Stimulated activated CD8-positive, alpha-beta memory T cell treated with anti-CD3 and anti-CD28 coated beads, Interleukin-12 subunit alpha, Interleukin-12 subunit beta, amount 100 ng/mL, for 4 hours (primary cell): ENCODE measurements around the gene CCDC198.

ENCODE experiments used
- DNase-seq: peaks from one replicate; pipeline ENCODE4 v3.0.0-alpha.2; 2020; ENCODE audit warnings: low read depth

Gene CCDC198

DNA sequence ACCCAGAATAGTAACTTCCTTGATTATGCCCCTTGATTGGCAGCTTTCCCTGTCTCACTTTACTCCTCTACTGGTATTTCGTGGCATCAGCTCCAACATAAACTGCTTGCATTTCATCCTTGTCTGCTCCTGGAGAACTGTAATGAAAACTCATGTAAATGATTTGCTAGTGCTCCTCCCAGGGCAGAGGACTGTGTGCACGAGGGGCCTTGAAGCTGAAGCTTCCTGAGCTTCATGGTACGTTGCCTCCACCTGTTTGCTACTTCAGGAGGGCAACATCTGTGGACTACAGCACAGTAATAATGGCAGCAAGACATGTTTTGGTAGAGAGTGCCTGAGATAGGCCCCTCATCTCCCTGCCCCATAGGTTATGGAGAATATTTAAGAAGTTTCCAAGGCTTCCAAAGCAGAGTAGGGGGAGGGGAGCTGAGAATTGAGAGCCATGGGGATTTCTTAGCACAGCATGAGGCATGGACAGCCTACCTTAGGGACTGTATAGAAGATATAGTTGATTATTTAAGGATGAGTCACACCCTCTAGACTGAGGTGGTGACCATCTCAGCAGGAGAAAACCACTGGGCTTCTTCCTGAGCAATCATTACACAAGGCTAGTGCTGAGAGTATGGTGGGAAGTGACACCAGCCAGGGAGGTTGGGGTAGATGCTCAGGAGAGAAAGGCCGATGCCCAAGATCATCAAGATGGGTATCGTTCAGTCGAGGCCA is 29.5 kb downstream of the CCDC198 start:
- no peak for DNase-seq

- no peak for DNase-seq
Measured at GRCh38 chr14:57462551-57462950, 31.1 kb downstream of the CCDC198 start.

DNA sequence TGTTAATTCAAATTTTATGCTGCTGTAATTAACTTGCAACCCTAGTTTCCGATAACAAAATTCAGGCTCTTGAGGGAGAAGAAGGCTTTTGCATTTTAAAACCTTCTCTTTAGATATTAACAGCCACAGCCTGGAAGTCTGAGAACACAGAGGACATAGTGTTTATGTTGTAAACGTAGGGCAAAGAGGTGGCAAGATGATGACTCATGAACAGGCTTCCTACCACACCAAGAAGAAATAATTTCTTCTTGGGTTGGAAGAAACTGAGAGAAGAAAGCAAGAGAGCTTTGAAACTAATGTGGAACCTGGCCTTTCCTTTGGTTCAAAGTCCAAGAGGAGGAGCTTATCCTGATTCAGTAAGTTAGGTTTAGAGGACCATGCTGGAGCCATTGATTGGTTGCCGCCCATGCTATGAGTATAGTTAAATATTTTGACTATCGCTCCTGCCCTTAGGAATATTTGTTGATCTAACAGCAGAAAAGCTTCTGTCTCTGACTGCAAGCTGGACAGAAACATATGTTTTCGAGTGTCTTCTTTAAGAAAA is 31.8 kb downstream of the CCDC198 start:
- DNase-seq: no peak

- no peak for DNase-seq
Measured at GRCh38 chr14:57435923-57436322, 57.7 kb downstream of the CCDC198 start.

DNA sequence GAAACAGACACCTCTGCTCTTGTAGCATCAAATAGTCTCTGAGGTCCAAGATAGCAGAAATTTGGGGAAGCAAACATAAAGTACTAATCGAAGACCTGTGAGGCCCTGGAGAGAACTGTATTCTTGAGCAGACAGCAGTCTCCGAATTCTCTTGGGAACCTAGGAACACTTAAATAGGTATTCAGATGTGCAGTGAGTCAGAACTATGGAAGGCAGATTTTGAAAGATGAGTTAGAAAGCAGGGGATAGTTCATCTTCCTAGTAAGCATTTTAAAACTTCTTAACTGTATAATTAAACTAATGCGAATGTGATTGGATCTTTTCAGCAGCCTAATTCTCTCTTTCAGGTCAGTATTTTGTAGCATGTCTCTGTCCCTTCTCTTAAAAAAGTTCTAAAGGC is 72.7 kb downstream of the CCDC198 start:
- no peak for DNase-seq

DNA sequence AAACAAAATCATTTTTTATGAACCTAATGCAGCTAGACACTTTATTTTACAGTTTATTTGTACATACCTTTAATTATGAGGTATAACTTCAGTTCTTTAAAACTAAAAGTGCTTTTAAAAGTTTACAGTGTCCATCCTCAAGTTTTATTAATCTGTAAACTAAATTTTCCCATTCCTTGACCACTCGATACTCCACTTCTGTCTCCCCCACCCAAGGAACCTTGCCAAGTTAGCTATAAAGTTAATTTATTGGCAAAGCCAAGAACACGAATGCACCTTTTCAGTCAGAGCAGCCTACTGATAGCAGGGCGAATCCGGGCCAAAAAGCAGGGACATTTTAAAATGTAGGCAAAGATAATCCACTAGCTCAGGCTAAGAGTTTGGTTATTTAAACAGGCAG is 73.6 kb downstream of the CCDC198 start:
- no peak for DNase-seq
